ENCODE measurements around the gene EIF5B.

GRCh38 chr2:99297994-99298393, 39.2 kb upstream of the EIF5B start:
- TF ChIP-seq EP300 (IDR thresholded peaks at IDR 0.05; ENCODE audit: borderline replicate concordance), result no peak
- TF ChIP-seq FOXM1 (IDR thresholded peaks at IDR 0.05; ENCODE audit: borderline replicate concordance, low read depth), result no peak
- TF ChIP-seq, protein P1, sequence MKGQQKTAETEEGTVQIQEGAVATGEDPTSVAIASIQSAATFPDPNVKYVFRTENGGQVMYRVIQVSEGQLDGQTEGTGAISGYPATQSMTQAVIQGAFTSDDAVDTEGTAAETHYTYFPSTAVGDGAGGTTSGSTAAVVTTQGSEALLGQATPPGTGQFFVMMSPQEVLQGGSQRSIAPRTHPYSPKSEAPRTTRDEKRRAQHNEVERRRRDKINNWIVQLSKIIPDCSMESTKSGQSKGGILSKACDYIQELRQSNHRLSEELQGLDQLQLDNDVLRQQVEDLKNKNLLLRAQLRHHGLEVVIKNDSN (IDR thresholded peaks at IDR 0.05), result no peak
- TF ChIP-seq RAD21 (IDR thresholded peaks at IDR 0.05; ENCODE audit: low read depth), result no peak
- TF ChIP-seq REST (IDR thresholded peaks at IDR 0.05; ENCODE audit: low read depth), result no peak
- TF ChIP-seq TEAD4 (IDR thresholded peaks at IDR 0.05), result no peak
- TF ChIP-seq TAF1 (IDR thresholded peaks at IDR 0.05; ENCODE audit: low read depth), result no peak
- no peak for TF ChIP-seq CREB1 (IDR thresholded peaks at IDR 0.05; ENCODE audit: low read depth)
- TF ChIP-seq MAX (IDR thresholded peaks at IDR 0.05), result no peak
- no peak for TF ChIP-seq ZBTB7A (IDR thresholded peaks at IDR 0.05; ENCODE audit: low read depth)

All from Ishikawa (cell line).